ENCODE data around the gene FHOD3.

FHOD3 gene

GRCh38 chr18:36580874-36581750 is 283.6 kb downstream of the FHOD3 start:
- Histone ChIP-seq H3K27me3 (ENCODE audit: insufficient read depth, poor library complexity, severe bottlenecking) (no peaks in the 10 kb centered on the region), H3K27ac (replicated peaks) (no peak overlapping the region), H3K4me3 (replicated peaks; ENCODE audit: insufficient read depth, low read length) (no peak overlapping the region)
- DNase-seq (ENCODE audit: low read depth in 1 of 2, low spot score in 1 of 2): no peak
- TF ChIP-seq SPI1 (IDR thresholded peaks at IDR 0.05; ENCODE audit: borderline replicate concordance, low read depth) (no peak), REST (IDR thresholded peaks at IDR 0.05; ENCODE audit: insufficient replicate concordance, low read depth) (no peak), POLR2AphosphoS5 (IDR thresholded peaks at IDR 0.05; ENCODE audit: low read depth) (no peak), CTCF (IDR thresholded peaks at IDR 0.05; ENCODE audit: insufficient read depth, low read length) (no peak), GABPA (IDR thresholded peaks at IDR 0.05; ENCODE audit: low read depth) (no peak)

- DNase-seq (ENCODE audit: low read depth in 1 of 2, low spot score in 1 of 2): no peak
- H3K27me3 ChIP-seq (ENCODE audit: insufficient read depth, poor library complexity, severe bottlenecking): peaks cover 2% of the 10 kb centered on the region
- H3K4me3 ChIP-seq (replicated peaks; ENCODE audit: insufficient read depth, low read length): no peak overlapping the region
- TF ChIP-seq REST (IDR thresholded peaks at IDR 0.05; ENCODE audit: insufficient replicate concordance, low read depth) (no peak), SPI1 (IDR thresholded peaks at IDR 0.05; ENCODE audit: borderline replicate concordance, low read depth) (no peak), POLR2AphosphoS5 (IDR thresholded peaks at IDR 0.05; ENCODE audit: low read depth) (no peak), GABPA (IDR thresholded peaks at IDR 0.05; ENCODE audit: low read depth) (no peak), CTCF (IDR thresholded peaks at IDR 0.05; ENCODE audit: insufficient read depth, low read length) (no peak)
- H3K27ac ChIP-seq (replicated peaks): no peak overlapping the region
Observed at GRCh38 chr18:36582988-36583745, 285.7 kb downstream of the FHOD3 start.

- peaks cover 5% of the 10 kb centered on the region for H3K27me3 ChIP-seq (ENCODE audit: insufficient read depth, poor library complexity, severe bottlenecking)
- H3K27ac ChIP-seq (replicated peaks): no peak overlapping the region
- H3K4me3 ChIP-seq (replicated peaks; ENCODE audit: insufficient read depth, low read length): no peak overlapping the region
- DNase-seq (ENCODE audit: low read depth in 1 of 2, low spot score in 1 of 2): no peak
- TF ChIP-seq POLR2AphosphoS5 (IDR thresholded peaks at IDR 0.05; ENCODE audit: low read depth) (no peak), SPI1 (IDR thresholded peaks at IDR 0.05; ENCODE audit: borderline replicate concordance, low read depth) (no peak), CTCF (IDR thresholded peaks at IDR 0.05; ENCODE audit: insufficient read depth, low read length) (no peak), REST (IDR thresholded peaks at IDR 0.05; ENCODE audit: insufficient replicate concordance, low read depth) (no peak), GABPA (IDR thresholded peaks at IDR 0.05; ENCODE audit: low read depth) (no peak)
Observed at GRCh38 chr18:36589857-36590543, 292.5 kb downstream of the FHOD3 start.
